ENCODE measurements around the gene BMERB1.

GRCh38 chr16:15435216-15435864, 952 bp downstream of the BMERB1 start:
- TF ChIP-seq, protein P1, sequence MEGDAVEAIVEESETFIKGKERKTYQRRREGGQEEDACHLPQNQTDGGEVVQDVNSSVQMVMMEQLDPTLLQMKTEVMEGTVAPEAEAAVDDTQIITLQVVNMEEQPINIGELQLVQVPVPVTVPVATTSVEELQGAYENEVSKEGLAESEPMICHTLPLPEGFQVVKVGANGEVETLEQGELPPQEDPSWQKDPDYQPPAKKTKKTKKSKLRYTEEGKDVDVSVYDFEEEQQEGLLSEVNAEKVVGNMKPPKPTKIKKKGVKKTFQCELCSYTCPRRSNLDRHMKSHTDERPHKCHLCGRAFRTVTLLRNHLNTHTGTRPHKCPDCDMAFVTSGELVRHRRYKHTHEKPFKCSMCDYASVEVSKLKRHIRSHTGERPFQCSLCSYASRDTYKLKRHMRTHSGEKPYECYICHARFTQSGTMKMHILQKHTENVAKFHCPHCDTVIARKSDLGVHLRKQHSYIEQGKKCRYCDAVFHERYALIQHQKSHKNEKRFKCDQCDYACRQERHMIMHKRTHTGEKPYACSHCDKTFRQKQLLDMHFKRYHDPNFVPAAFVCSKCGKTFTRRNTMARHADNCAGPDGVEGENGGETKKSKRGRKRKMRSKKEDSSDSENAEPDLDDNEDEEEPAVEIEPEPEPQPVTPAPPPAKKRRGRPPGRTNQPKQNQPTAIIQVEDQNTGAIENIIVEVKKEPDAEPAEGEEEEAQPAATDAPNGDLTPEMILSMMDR (IDR thresholded peaks at IDR 0.05): no peak
- TF ChIP-seq CREB1 (CRISPR knock-in tag; IDR thresholded peaks at IDR 0.05) (no peak), RELA (CRISPR knock-in tag; IDR thresholded peaks at IDR 0.05; ENCODE audit: borderline replicate concordance) (no peak)
